Purkinje cell (primary cell): ENCODE results near the gene ADRM1. TPM values are rescaled to one million over a fixed set of nuclear protein-coding genes. Genes with fewer than 3 reads are reported as not detected.

Source experiments
- polyA plus RNA-seq: library from polyadenylated mRNA; unstranded; fragments of >200 nt; fragmentation: Nextera tagmentation; gene quantifications from 2 replicates; pipeline ENCODE4 v1.2.1, GENCODE V29; 2014

Gene ADRM1
- polyA plus RNA-seq, result 16.3 and 17.7 TPM in 2 replicates

GRCh38 chr20:62302341-62303061 is at the start of gene ADRM1:
ADRM1 (plus strand) TSS chr20:62302997; CDS start chr20:62303569, 572 bp downstream.

Other genes starting within 250 kb of the ADRM1 start
- 0.66 and 0.80 TPM in 2 replicates for gene TAF4, start 237.1 kb upstream of the ADRM1 start, polyA plus RNA-seq
- gene LSM14B, start 180.5 kb upstream of the ADRM1 start, polyA plus RNA-seq, result 4.0 and 4.6 TPM in 2 replicates
- gene PSMA7, start 159.6 kb upstream of the ADRM1 start, polyA plus RNA-seq, result 226 and 267 TPM in 2 replicates
- 15.1 and 23.0 TPM in 2 replicates for gene SS18L1, start 159.2 kb upstream of the ADRM1 start, polyA plus RNA-seq
- gene MTG2, start 120.0 kb upstream of the ADRM1 start, polyA plus RNA-seq, result 8.6 and 12.9 TPM in 2 replicates
- gene HRH3, start 82.7 kb upstream of the ADRM1 start, polyA plus RNA-seq, result not detected in 2 replicates
- gene OSBPL2, start 64.5 kb upstream of the ADRM1 start, polyA plus RNA-seq, result 33.5 and 45.9 TPM in 2 replicates
- 0.39 and 0.79 TPM in 2 replicates for gene LAMA5, start 64.3 kb downstream of the ADRM1 start, polyA plus RNA-seq
- gene RPS21, start 84.1 kb downstream of the ADRM1 start, polyA plus RNA-seq, result 452 and 514 TPM in 2 replicates
- gene CABLES2, start 104.3 kb downstream of the ADRM1 start, polyA plus RNA-seq, result 1.1 and 1.8 TPM in 2 replicates
- not detected in 2 replicates for gene RBBP8NL, start 124.5 kb downstream of the ADRM1 start, polyA plus RNA-seq
- gene GATA5, start 173.0 kb downstream of the ADRM1 start, polyA plus RNA-seq, result not detected in 2 replicates